Osteoblast (primary cell): ENCODE data around the gene POLR3G. TPM values are rescaled to one million over a fixed set of nuclear protein-coding genes. Genes with fewer than 3 reads are reported as not detected.

ENCODE experiments used
- DNase-seq: peaks from one replicate; pipeline ENCODE4 v3.0.0; 2011; ENCODE audit warnings: low spot score, mixed read lengths; ENCODE audit not compliant: insufficient read length; ENCODE audit errors: missing footprints
- H2AFZ ChIP-seq: 2 replicates; pipeline ENCODE4 v1.6.0; 2011; ENCODE audit warnings: mild to moderate bottlenecking, low read length
- H3K27ac ChIP-seq: 2 replicates; pipeline ENCODE4 v1.5.1; 2011; ENCODE audit warnings: mild to moderate bottlenecking, low read depth, low read length, moderate library complexity
- H3K27me3 ChIP-seq: 2 replicates; pipeline ENCODE4 v1.6.0; 2012; ENCODE audit warnings: mild to moderate bottlenecking, control low read depth, inconsistent platforms, low read length, moderate library complexity; ENCODE audit not compliant: insufficient read depth
- H3K36me3 ChIP-seq: 2 replicates; pipeline ENCODE4 v1.5.1; 2011; ENCODE audit warnings: mild to moderate bottlenecking, low read length, control low read depth, moderate library complexity; ENCODE audit not compliant: insufficient read depth
- H3K4me1 ChIP-seq: 2 replicates; pipeline ENCODE4 v1.5.1; 2011; ENCODE audit warnings: mild to moderate bottlenecking, low read length, control low read depth, moderate library complexity; ENCODE audit not compliant: insufficient read depth
- H3K4me2 ChIP-seq: 2 replicates; pipeline ENCODE4 v1.6.0; 2011; ENCODE audit warnings: mild to moderate bottlenecking, low read length; ENCODE audit not compliant: insufficient read depth
- H3K4me3 ChIP-seq: fragments of 200-600 bp; sonication (generic); 3 replicates; pipeline ENCODE4 v1.5.1; 2012; ENCODE audit warnings: mild to moderate bottlenecking, low read length, inconsistent platforms; ENCODE audit not compliant: insufficient read depth
- H3K79me2 ChIP-seq: 2 replicates; pipeline ENCODE4 v1.6.0; 2012; ENCODE audit warnings: mild to moderate bottlenecking, low read length, control low read depth, inconsistent platforms; ENCODE audit not compliant: insufficient read depth
- H3K9me3 ChIP-seq: 2 replicates; pipeline ENCODE4 v1.5.1; 2011; ENCODE audit warnings: low read depth, low read length, control low read depth
- H4K20me1 ChIP-seq: 2 replicates; pipeline ENCODE4 v1.6.0; 2012; ENCODE audit warnings: mild to moderate bottlenecking, low read length, control low read depth; ENCODE audit not compliant: insufficient read depth
- total RNA-seq: library from RNA; depleted of rRNA; stranded (reverse); fragments of >200 nt; gene quantifications from 2 replicates; pipeline ENCODE4 v1.2.3, GENCODE V29; 2012
- TF ChIP-seq, protein P1 (sequence below): IDR thresholded peaks from 2 replicates; pipeline ENCODE4 v1.5.1; 2011; ENCODE audit warnings: mild to moderate bottlenecking, low read depth, low read length, moderate library complexity; ENCODE audit errors: extremely low read depth

Gene POLR3G
- total RNA-seq, 1 donor = 3.6 TPM

- Histone ChIP-seq H2AFZ (no peak overlapping the region), H3K4me3 (no peak overlapping the region), H3K79me2 (peaks cover 11% of the 10 kb centered on the region), H3K27ac (no peak overlapping the region), H4K20me1 (no peaks in the 10 kb centered on the region), H3K9me3 (no peaks in the 10 kb centered on the region), H3K36me3 (no peaks in the 10 kb centered on the region), H3K4me1 (peaks cover 5% of the 10 kb centered on the region), H3K27me3 (peaks cover 22% of the 10 kb centered on the region), H3K4me2 (no peak overlapping the region)
- TF ChIP-seq, protein P1, sequence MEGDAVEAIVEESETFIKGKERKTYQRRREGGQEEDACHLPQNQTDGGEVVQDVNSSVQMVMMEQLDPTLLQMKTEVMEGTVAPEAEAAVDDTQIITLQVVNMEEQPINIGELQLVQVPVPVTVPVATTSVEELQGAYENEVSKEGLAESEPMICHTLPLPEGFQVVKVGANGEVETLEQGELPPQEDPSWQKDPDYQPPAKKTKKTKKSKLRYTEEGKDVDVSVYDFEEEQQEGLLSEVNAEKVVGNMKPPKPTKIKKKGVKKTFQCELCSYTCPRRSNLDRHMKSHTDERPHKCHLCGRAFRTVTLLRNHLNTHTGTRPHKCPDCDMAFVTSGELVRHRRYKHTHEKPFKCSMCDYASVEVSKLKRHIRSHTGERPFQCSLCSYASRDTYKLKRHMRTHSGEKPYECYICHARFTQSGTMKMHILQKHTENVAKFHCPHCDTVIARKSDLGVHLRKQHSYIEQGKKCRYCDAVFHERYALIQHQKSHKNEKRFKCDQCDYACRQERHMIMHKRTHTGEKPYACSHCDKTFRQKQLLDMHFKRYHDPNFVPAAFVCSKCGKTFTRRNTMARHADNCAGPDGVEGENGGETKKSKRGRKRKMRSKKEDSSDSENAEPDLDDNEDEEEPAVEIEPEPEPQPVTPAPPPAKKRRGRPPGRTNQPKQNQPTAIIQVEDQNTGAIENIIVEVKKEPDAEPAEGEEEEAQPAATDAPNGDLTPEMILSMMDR = no peak
- no peak for DNase-seq
These were observed 59.1 kb downstream of the POLR3G start for GRCh38 chr5:90533794-90534193.

DNA sequence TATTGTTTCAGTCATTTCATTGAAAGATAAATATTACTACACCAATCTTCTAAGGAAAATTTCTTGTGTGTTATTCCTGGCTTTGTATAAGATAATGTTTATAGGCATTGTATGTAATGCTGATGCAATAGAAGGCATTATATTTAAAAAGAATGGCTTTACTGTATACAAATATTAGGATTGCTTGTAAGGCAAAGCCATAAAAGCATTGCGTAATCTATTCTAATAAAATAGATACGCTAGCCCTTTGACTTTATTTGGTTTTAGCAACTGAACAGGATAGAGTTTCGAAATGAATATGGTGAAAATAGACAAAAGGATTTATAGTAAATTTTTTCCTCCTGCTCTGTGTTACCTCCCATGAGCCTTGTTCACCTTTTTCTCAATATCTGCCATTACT, 60.3 kb downstream of the POLR3G start:
- TF ChIP-seq, protein P1 = no peak
- Histone ChIP-seq H3K79me2 (peaks cover under 1% of the 10 kb centered on the region), H2AFZ (no peak overlapping the region), H3K4me3 (no peak overlapping the region), H3K4me2 (no peak overlapping the region), H3K4me1 (peaks cover 5% of the 10 kb centered on the region), H4K20me1 (no peaks in the 10 kb centered on the region), H3K27me3 (peaks cover 22% of the 10 kb centered on the region), H3K9me3 (no peaks in the 10 kb centered on the region), H3K27ac (no peak overlapping the region), H3K36me3 (no peaks in the 10 kb centered on the region)
- no peak for DNase-seq

- no peak overlapping the region for H3K4me3 ChIP-seq
- no peak overlapping the region for H3K4me2 ChIP-seq
- H3K27ac ChIP-seq = no peak overlapping the region
- no peaks in the 10 kb centered on the region for H3K36me3 ChIP-seq
- H3K9me3 ChIP-seq = no peaks in the 10 kb centered on the region
- peaks cover 5% of the 10 kb centered on the region for H3K4me1 ChIP-seq
- no peak for DNase-seq
- peaks cover 17% of the 10 kb centered on the region for H3K27me3 ChIP-seq
- TF ChIP-seq, protein P1 = no peak
- H4K20me1 ChIP-seq = no peaks in the 10 kb centered on the region
- no peak overlapping the region for H2AFZ ChIP-seq
- no peaks in the 10 kb centered on the region for H3K79me2 ChIP-seq
These were observed 68.3 kb downstream of the POLR3G start for GRCh38 chr5:90542827-90543519.

DNA sequence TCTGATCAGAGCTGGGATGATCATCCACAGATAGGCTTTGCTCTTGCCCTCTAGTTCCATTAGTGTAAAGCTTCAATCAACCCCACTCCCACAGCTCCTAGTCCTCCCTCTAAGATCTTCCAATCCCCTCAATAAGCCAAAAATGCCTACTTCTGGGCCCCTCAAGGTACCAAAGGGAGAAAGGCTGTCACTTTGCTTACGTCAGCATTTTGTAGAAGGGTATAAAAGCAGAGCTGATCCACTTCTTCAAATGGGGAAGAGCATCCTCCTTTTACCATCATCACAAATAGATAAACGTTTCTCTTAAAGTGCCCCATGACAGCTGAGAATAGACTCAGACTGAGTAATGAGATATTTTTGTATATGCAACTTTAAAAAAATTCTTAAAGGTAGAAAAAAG, 70.8 kb downstream of the POLR3G start:
- H4K20me1 ChIP-seq = no peaks in the 10 kb centered on the region
- TF ChIP-seq, protein P1 = no peak
- no peaks in the 10 kb centered on the region for H3K9me3 ChIP-seq
- H3K4me2 ChIP-seq = no peak overlapping the region
- H3K4me1 ChIP-seq = peaks cover 8% of the 10 kb centered on the region
- peaks cover 14% of the 10 kb centered on the region for H3K27me3 ChIP-seq
- H3K4me3 ChIP-seq = no peak overlapping the region
- H3K36me3 ChIP-seq = no peaks in the 10 kb centered on the region
- H3K79me2 ChIP-seq = no peaks in the 10 kb centered on the region
- no peak overlapping the region for H3K27ac ChIP-seq
- H2AFZ ChIP-seq = no peak overlapping the region
- no peak for DNase-seq
